Activated CD4-positive, alpha-beta T cell treated with anti-CD3 and anti-CD28 coated beads, Interleukin-2, Interleukin-6, amounts not matched to agents 100 ng/mL and 50 ng/mL, durations not matched to agents 16 hours and 8 hours (primary cell): ENCODE data around the gene SLC48A1.
"Not testable (repeated sequence)": the region's sequence is repeated elsewhere in the genome, so short reads cannot be mapped to it uniquely, and the experiment has no call there.

Experiments
- DNase-seq: peaks from one replicate; pipeline ENCODE4 v3.0.0-alpha.2; 2020

Gene SLC48A1

DNA sequence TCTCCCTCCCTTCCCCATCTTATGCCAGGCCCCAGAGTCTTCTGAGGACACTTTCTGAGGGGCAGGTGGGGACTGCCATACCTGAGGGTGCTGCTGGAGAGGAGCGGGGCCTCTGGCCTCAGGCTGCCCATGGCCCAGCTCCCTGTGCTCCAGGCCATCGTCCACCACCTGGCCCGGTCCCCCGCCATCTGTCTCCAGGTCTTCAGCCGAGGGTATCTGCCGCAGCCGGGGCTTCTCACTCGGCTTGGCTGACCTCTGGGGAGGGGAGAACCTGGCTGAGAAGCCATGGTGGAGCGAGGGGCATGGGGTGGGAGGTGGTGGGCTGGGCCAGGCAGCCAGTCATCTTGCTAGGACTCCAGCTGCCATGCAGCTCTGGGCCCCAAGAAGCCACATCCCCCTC is 21.6 kb downstream of the SLC48A1 start:
- no peak for DNase-seq

DNA sequence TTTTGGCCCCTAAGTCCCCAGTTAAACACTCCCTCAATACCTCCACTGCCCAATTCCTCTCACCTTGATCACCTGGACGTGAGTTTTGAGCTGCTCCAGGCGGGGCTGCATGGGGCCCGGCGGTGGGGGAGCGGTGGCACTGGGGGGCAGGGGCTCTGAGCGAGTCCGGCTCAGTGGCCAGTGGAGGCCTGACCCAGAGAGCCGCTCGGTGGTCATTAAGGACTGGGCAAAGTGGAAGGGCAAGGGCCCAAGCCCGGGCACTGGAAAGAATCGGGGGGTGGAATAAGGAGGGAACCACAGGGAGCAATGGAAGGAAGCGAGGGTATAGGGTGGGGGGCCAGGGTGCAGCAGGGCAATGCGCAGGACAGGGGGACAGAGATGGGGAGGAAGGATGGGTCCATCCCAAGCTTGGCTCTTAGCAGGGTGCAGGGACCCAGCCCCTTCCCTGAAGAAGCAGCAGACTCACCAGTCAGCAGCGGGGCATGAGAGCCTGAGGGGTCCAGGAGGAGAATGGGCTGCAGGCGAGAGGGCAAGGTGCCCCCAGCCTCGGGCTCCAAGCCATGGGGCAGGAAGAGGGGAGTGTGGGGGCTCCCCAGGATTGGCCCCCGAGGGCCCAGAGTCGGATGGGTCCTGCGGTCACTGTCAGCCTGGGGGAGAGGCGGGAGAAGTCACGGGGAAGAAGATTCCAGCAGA is 22.2 kb downstream of the SLC48A1 start:
- DNase-seq: no peak

DNA sequence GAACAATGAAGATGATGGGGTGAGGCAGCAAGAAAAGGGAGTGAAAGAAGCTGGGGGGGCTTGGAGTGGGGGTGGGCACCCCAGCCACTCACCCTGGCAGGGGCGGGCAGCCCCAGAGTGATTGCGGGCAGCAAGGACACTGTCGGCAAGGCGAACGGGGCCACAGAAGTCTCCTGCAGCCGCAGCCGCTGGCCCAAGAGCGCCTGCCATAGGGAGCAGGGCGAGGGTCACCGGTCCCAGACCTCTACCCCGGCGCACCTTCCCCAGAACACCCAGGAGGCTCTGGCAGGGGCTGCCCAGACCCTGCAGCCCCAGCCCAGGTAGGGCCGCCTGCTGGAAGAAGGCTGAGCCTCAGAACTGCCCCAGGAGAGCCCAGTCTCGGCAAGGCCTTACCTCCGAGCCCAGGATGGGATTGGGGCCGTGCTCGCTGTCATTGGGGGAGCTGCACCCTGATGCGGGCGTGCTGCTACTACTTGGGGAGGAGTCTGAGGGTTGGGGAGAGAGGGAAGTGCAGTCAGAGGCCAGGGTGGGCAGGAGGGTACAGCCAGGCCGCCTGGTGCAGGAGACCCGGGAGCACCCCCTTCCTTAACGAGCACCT is 22.9 kb downstream of the SLC48A1 start:
- no peak for DNase-seq

DNA sequence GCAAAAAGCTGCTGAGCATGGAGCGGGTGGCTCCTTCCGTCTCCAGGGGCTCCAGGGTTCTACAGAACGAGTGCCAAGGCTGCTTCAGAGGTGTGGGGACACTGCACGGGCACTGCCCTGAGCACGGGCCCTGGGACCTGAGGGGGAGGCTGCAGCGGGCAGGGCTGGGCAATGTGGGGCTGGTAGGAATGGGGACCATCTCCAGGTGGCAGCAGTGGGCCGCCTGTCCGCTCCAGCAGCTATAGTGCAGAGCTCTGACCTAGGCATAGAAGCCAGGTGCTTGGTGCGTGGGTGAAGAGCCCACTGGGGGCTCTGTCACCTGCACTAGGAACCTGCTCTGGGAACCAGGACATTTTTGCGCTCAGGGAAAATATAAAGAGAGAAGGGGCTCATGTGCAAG is 24.4 kb downstream of the SLC48A1 start:
- no peak for DNase-seq

DNA sequence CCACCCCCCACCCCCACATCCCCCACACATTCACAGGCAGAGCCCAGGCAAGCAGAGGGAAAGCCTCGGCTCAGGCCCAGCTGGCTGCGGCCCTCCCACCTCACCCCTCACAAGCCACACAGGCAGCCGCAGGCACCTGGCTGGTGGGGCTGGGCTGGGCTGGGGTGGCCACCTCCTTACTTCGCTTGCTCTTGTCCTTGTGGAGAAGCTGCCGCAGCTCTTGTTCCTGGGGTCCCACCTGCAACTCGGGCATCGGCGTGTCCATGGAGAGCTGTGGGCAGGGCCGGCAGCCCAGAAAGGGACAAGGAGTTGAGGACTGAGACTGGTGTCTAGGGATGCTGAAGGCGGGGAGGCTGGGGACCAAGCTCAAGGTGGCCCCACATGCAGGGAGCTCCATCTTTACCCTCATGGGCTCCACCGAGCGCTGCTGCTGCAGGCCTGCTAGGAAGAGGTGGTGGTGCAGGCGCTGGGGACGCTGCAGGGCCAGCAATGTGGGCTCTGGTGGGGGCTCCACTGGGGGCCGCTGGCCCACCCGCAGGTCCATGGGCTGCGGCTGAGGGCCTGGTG is 25.4 kb downstream of the SLC48A1 start:
- DNase-seq: no peak

DNA sequence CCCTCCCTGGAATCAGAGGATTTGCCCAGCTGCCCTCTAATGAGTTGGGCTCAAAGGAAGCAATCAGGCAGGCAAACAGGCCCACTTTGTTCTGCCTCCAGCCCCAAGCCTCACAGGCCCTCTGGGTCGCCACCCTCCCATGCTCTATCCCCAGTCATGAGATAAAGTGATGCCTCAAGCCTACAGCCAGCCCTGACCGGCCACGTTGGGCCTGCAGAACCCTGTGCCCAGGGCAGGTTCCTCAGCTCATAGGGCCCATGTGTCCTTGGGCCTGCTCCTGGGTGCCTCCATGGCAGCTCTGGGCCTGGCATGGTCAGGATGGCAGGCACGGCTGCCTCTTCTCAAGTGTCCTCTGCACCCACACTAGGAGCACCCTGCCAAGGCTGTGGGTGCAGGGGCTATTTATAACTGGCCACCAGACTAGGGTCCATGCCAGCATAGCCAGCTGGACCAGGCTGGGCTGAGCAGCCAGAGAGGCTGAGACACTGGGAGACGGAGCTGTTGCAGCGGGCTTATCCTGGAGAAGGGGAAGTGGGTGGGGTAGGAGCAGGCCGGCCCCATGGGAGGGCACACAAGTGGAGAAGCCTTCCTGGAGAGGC is 26.4 kb downstream of the SLC48A1 start:
- no peak for DNase-seq

DNA sequence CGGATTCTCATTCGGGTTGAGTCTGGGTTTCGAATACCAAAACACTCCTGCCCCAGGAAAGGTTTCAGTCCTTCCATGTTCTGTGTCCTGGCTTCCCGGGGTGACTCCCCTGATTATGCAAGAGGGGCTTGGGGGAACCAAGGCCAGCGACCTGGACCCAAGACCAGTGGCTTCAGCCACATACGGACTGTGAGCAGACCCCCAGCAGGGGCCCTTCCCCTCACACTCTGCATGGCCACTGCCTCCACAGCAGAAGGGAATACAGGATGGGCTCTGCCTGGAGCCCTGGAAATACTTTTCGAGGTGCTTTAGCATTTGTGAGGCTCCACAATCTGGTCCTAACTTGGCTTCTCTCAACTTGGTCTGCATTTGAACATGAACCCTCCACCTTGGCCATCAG is 27.5 kb downstream of the SLC48A1 start:
- no peak for DNase-seq

DNA sequence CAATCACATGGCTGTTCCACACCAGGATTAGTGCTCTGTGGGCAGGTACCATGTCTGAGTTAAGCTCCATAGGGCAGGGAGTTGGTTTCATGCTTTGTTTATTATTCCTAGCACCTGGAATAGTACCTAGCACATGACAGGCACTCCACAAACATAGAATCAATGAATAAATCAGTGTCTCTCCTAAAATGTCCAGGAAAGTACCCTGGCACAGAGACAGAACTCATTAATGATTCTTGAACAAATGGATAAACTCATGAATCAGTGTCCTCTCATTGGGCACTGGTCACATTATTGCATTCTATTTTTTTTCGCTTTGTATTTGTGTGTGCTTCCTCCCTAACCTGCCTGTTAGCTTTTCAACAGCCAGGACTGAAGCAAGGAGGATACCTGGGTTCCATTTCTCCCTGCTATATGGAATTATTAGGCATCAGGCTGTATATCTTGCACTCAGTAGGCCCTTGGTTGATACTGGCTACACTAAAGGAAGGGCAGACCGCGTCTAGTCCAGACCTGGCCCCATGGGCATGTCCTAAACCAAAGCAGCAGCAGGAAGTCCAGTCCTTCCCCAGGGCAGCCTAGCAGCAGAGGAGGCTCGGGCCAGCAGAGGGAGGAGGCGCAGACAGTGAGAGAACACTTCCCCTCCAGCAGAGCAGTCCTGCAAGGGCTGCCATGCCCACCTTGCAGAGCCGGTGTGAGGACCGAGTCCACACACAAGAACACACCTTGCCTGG is 28.3 kb downstream of the SLC48A1 start:
- DNase-seq: no peak

DNA sequence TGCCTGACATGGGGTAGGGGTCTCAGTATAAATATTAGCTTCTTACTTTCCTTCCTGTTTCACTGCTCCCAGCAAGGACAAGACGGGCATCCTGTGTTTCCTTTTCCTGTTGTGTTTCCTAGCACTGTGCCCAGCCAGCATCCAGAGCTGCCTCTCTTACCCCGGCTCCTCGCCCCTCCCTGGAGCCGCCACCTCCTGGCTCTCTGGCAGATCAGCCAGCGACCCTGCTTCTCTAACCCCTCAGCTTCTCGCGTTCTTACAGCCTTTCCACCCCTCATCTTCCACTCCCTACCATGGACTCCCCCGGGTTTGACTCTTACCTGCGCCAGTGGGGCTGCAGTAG is 28.8 kb downstream of the SLC48A1 start:
- no peak for DNase-seq

DNA sequence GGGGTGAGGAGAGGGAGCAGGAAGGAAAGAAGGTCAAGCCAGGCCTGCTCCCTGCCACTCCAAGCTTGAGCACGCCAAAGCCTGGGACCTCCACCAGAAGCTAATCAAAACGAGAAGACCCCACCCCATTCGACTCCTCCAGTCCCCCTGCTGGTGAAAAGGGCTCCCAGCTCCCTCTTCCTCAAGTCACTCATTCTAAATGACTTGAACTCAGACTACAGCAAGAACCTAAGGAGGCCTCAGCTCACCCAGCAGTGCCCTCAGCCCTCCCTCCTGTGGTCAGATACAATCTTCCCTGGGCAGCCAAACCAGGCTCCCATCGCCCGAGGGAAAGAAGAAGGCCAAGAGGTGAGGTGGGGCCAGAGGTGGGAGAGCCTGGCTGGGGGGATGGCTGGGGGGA is 29.3 kb downstream of the SLC48A1 start:
- DNase-seq: no peak

DNA sequence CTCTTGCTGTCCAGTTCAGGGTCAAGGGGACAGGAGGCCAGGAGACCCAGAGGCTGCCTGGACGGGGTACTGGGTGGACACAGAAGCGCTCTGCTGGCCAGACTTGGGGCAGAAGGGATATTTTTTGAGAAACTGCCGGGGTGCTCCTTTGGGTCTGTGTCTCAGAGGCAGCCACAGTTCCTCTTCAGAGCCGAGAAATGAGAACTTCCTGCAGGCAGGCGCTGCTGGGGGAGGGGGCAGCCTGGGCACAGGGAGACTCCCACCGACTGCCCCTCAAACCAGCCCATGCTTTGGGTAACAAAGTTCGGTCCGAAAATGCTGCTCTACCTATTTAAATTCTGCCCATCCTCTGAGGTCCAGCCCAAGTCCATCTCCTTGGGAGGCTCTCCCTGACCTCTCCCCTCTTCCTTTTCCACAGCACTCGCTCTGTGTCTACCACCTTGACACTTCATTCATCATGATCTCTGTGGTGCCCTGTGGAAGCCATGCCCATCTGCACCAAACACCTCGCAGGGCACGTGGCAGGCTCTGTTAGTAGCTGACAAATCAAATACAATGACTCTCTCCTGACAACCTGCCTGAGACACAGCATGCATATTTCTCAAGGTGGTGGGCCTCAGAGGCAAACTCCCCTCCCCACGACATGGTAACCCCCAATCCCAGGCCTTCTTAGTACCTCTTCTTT is 30.3 kb downstream of the SLC48A1 start:
- DNase-seq: no peak

DNA sequence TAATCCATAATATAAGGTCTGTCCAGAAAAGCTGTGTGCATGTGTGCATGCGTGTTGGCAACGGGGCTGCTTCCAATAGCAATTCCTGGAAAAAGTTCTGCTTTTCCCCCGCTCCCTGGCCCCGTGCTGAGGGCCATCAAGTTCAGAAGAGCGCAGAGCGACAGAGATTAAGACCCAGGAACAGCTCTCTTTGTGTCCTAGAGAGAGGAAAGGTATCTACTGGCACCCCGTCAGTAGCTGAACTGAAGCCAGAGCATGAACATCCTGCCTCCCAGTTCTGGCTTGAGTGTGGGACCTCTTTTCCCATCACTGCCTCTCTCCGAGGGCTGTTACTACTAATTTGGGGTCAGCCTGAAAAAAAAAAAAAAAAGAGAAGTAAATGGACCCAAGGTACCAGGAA is 31.1 kb downstream of the SLC48A1 start:
- DNase-seq: no peak

DNA sequence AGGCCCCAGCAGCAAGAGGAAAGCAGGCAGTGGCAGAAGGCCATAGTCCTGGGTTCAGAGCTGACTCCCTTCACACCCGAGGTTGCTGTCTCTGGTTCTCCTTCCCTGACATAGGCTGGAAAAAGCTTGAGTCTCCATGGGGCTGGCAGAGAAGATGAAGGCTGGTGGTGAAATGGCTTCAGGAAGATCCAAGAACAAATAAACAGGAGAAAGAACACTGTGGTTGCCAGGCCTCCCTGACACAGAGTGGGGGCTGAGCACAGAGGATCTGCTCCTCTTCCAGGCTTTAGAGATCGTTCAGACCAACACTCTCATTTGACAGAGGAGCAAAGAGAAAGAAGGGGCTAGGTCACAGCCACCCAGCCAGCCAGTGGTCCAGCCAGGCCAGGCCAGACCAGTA is 32.4 kb downstream of the SLC48A1 start:
- no peak for DNase-seq

DNA sequence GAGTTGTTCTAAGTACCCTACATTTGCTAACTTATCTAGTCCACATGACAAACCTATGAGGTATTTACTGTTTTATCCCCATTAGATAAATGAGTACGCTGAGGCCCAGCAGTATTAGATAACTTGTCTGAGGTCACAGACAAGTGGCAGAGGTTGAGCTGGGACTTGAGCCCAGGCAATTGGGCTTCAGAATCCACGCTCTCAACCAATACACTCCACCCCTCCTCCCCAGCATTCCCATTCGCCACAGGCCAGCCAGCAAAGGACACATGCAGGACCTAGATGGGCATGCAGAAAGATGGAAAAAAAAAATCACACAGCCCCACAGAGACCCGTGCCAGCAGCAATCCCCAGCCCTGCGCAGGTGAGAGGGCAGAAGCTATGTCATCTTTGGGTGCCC is 34.3 kb downstream of the SLC48A1 start:
- DNase-seq: no peak

DNA sequence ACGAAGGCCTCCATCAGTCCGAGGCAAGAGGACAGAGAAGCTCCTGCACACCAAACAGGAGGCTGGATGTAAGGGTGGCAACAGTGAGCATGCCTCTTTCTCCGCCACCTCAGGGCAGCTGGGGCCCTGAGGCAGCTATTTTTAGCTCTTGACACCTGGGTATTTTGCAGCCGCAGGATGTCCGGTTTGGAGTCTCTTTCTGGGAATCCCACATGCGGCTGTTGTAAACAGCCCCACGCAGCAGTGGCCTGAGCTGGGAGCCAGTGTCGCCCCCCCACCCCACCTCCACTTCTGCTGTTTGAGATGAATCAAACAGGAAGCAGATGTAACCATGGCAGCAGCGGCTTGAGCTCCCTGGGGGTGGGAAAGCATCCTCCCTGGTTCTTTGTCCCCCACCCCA is 35.0 kb downstream of the SLC48A1 start:
- peak; percentile 93 for DNase-seq

DNA sequence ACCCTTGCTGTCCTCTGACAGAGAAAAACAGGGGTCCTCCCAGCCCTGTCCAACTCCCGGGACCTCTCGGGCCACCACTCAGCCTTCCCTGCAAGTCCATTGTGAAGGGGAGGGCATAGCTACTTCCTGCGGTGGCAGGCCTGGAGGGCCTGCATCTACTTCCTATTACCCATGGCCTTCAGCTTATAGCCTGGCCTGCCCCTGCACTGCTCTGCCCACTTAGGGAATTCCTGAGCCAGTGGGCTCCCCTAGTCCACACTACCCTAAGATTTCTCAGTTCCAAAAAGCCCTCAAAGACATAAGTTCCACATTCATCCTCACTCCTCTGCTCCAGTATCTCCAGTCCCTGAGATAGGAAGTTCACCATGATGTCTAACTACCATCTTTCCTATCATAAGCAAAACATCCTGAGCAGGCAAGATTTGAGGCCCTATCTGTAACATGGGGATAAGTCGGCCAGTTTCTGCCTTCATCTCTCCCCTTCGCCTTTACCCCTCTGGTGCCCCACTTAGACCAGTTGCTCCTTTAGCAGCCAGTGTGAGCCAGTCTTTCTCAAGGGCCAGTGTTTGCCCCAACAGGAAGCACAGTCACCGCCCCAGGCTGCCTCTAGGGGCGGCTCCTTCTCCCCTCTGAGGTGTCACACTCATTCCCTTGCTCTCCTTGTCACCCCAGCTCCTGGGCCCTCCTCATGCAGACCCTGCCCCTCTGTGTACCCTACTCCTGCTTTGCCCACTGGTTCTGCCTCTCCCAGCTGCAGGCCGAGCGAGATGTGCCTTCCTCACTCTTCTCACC is 35.7 kb downstream of the SLC48A1 start:
- DNase-seq: peak; percentile 81

DNA sequence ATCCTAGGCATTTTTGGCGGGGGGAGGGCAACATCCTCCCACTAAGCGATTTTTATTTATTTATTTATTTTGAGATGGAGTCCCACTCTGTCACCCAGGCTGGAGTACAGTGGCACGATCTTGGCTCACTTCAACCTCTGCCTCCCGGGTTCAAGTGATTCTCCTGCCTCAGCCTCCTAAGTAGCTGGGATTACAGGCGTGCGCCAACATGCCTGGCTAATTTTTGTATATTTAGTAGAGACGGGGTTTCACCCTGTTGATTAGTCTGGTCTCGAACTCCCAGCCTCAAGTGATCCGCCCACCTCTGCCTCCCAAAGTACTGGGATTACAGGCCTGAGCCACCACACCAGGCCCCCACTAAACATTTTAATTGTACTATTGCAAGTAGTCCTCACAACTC is 36.5 kb downstream of the SLC48A1 start:
- not testable (repeated sequence) for DNase-seq

DNA sequence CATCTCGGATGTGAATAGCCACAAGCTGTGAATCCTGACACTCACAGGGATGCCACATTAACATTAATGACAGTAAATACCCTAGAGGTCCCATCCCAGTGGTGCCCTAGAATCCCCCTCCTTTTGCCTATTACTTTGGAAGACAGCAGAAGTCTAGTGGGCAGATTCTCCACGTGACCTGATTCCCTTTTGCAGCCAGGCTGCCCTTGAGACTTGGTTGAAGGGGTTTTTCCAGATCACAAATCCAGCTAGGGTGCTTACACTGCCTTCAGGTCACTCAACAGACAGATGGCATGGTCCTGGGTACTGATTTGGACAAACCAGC is 38.0 kb downstream of the SLC48A1 start:
- DNase-seq: no peak

DNA sequence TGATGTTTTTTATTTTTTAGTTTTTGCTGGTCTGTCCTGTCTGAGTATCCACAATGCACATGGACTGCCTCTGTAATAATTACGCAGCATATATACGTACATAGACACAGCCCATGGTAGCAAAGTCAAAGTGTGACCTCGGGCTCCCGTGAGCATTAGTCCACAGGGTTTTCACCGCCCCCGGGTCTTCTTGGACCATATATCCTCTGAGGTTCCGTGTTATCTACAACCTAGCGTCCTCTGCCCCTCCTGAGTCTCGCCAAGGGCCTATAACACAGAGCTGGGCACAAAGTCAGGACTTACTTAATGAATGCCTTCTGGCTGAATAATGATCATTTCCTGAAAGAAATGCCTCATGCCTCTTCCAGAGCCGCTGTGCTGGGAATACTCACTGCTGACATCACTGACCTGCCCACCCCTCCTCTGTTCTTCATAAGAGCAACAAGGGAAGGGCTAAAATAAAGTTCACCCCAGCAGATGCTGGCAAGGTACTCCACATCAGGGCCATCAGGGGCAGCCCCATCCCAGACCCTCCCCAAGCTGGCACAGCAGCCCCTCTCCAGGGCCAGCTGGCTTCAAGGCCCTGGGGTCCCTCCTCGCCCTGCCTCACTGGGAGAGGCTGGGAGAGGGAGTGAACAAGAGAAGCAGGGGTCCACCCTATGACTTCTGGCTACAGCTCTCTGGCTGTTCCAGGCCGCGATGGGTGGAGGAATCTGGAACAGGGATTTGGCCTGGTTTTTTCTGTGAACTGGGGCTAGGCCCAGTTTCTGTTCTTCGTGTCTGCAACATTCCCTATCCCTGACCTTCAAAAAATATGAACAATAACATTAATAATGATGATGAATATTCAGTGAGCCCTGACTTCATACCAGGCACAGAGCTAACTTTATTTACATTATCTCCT is 38.8 kb downstream of the SLC48A1 start:
- DNase-seq: no peak

DNA sequence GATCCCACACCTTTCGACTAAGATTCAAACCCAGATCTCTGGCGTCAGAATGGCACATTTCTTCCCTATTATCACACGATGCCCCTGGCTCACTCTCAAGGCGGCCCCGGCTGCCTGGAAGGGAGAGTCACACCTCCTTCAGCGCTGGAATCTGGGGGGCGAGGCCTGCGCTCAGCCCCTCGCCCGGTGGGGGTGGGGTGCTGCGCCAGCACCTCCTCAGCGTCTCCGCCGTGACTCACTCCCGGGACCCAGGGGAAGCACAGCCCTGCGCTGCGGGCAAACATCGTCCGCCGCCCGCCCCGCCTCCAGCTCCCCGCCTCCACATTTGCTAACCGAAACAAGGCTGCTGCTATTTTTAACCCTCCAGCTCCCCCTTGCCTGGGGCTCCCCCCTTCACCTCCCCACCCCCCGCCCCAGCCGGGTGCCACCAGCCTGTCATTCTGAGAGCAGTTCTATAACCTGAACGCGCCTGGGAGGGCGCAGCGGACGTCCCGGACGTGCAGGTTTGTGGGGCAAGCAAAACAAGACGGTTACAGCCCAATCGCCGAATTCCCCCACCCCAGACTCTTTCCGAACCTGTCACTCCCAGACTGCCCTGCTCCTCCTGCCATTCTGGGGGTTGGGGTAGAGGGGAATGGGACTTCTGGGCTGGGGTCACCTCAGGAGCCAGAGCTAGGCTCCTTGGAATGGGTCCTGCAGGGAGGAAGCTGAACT is 39.9 kb downstream of the SLC48A1 start:
- peak; percentile 97 for DNase-seq
